IMR-90 (cell line): ENCODE measurements around the gene GSN. TPM values are rescaled to one million over a fixed set of nuclear protein-coding genes. Genes with fewer than 3 reads are reported as not detected.

ENCODE experiments used
- ATAC-seq: fragments of 200-7000 bp; cut with Tn5 transposase; 2 replicates; pipeline ENCODE4 v1.9.1; 2020; ENCODE audit warnings: low read depth, mild to moderate bottlenecking, moderate library complexity
- BruUV-seq: library from RNA; stranded (reverse); fragments of 400-500 nt; replicated peaks from 2 replicates; lab custom pipeline; 2021; lab: Mats Ljungman, UMichigan
- CTCF ChIA-PET: fragments of 300-600 bp; formaldehyde crosslinking; extraction: SDS; loops from one replicate; lab custom pipeline; 2021; ENCODE audit warnings: antibody characterized with exemption; lab: Yijun Ruan, JAX
- POLR2A ChIA-PET: fragments of 300-600 bp; sonication (Branson Sonifier 250); formaldehyde crosslinking; loops from one replicate; lab custom pipeline; 2022; ENCODE audit warnings: antibody characterized with exemption; ENCODE audit not compliant: unreplicated experiment; lab: Charles Lee
- DNase-seq: peaks from one replicate; pipeline ENCODE4 v3.0.0; 2013
- H2AFZ ChIP-seq: replicated peaks from 2 replicates; pipeline ENCODE3; 2013; ENCODE audit warnings: low read length, mild to moderate bottlenecking; ENCODE audit not compliant: poor library complexity
- H2AK5ac ChIP-seq: 2 replicates; pipeline ENCODE4 v1.6.1; 2013; ENCODE audit warnings: low read depth, low read length, inconsistent platforms
- H2AK9ac ChIP-seq: replicated peaks from 2 replicates; pipeline ENCODE3; 2013; ENCODE audit warnings: mild to moderate bottlenecking, low read depth, low read length, moderate library complexity; ENCODE audit not compliant: poor library complexity
- H2BK120ac ChIP-seq: 2 replicates; pipeline ENCODE4 v1.6.1; 2013; ENCODE audit warnings: low read depth, low read length, inconsistent platforms
- H2BK15ac ChIP-seq: 3 replicates; pipeline ENCODE4 v1.6.1; 2013; ENCODE audit warnings: low read depth, low read length, inconsistent platforms
- H2BK20ac ChIP-seq: 2 replicates; pipeline ENCODE4 v1.6.1; 2013; ENCODE audit warnings: low read depth, mild to moderate bottlenecking, inconsistent platforms, low read length, moderate library complexity
- H2BK5ac ChIP-seq: 2 replicates; pipeline ENCODE4 v1.6.1; 2013; ENCODE audit warnings: mild to moderate bottlenecking, low read depth, low read length, inconsistent platforms; ENCODE audit not compliant: poor library complexity, severe bottlenecking
- H3K14ac ChIP-seq: replicated peaks from 2 replicates; pipeline ENCODE4 v1.6.1; 2013; ENCODE audit warnings: low read depth, low read length, inconsistent platforms
- H3K18ac ChIP-seq: 2 replicates; pipeline ENCODE4 v1.6.1; 2013; ENCODE audit warnings: low read depth, low read length, control low read depth
- H3K23ac ChIP-seq: 2 replicates; pipeline ENCODE4 v1.6.1; 2013; ENCODE audit warnings: low read depth, low read length, inconsistent platforms
- H3K27ac ChIP-seq: 2 replicates; pipeline ENCODE4 v1.5.1; 2013; ENCODE audit warnings: mild to moderate bottlenecking, control low read depth, low read length; ENCODE audit not compliant: insufficient read depth
- H3K27me3 ChIP-seq: 2 replicates; pipeline ENCODE4 v1.6.1; 2013; ENCODE audit warnings: low read length; ENCODE audit not compliant: control insufficient read depth, insufficient read depth
- H3K36me3 ChIP-seq: 2 replicates; pipeline ENCODE4 v1.6.1; 2013; ENCODE audit warnings: low read length, mixed read lengths; ENCODE audit not compliant: control insufficient read depth, insufficient read depth
- H3K4ac ChIP-seq: 2 replicates; pipeline ENCODE4 v1.6.1; 2013; ENCODE audit warnings: low read depth, low read length, inconsistent platforms
- H3K4me1 ChIP-seq: 2 replicates; pipeline ENCODE4 v1.6.1; 2013; ENCODE audit warnings: low read length, mixed read lengths; ENCODE audit not compliant: control insufficient read depth, insufficient read depth
- H3K4me2 ChIP-seq: 2 replicates; pipeline ENCODE4 v1.6.1; 2013; ENCODE audit warnings: low read depth, mild to moderate bottlenecking, control low read depth, low read length, moderate library complexity
- H3K4me3 ChIP-seq: 2 replicates; pipeline ENCODE4 v1.5.1; 2013; ENCODE audit warnings: low read depth, mild to moderate bottlenecking, control low read depth, low read length, moderate library complexity; ENCODE audit not compliant: insufficient read depth
- H3K56ac ChIP-seq: 2 replicates; pipeline ENCODE4 v1.6.1; 2013; ENCODE audit warnings: low read length, inconsistent platforms; ENCODE audit not compliant: insufficient read depth; ENCODE audit errors: extremely low read depth
- H3K79me1 ChIP-seq, 2 experiments: 2 replicates each; pipeline ENCODE4 v1.6.1; 2013; ENCODE audit warnings: low read length in 2 of 2, inconsistent platforms in 1 of 2, low read depth in 1 of 2
- H3K9ac ChIP-seq: 2 replicates; pipeline ENCODE4 v1.6.1; 2013; ENCODE audit warnings: low read depth, low read length, control low read depth
- H3K9me1 ChIP-seq: 2 replicates; pipeline ENCODE4 v1.6.1; 2013; ENCODE audit warnings: low read length, inconsistent platforms; ENCODE audit not compliant: insufficient read depth
- H3K9me3 ChIP-seq: 2 replicates; pipeline ENCODE4 v1.6.1; 2013; ENCODE audit warnings: low read length; ENCODE audit not compliant: control insufficient read depth, insufficient read depth
- H4K20me1 ChIP-seq: 2 replicates; pipeline ENCODE4 v1.6.1; 2013; ENCODE audit warnings: low read length, inconsistent platforms; ENCODE audit not compliant: insufficient read depth
- H4K5ac ChIP-seq: 2 replicates; pipeline ENCODE4 v1.6.1; 2013; ENCODE audit warnings: mild to moderate bottlenecking, low read depth, low read length, control low read depth
- H4K8ac ChIP-seq, 2 experiments: 2 replicates each; pipeline ENCODE4 v1.6.1; 2013; ENCODE audit warnings: low read depth in 2 of 2, low read length in 2 of 2, control low read depth in 1 of 2, inconsistent platforms in 1 of 2
- H4K91ac ChIP-seq: 2 replicates; pipeline ENCODE4 v1.6.1; 2013; ENCODE audit warnings: low read depth, low read length, inconsistent platforms; ENCODE audit not compliant: insufficient read depth
- MXI1 ChIP-seq: IDR thresholded peaks from 2 replicates; pipeline ENCODE4 v1.6.1; 2012; ENCODE audit warnings: low read depth, mild to moderate bottlenecking, low read length, moderate library complexity, borderline replicate concordance
- POLR2A ChIP-seq: IDR thresholded peaks from 2 replicates; pipeline ENCODE4 v1.6.1; 2012; ENCODE audit warnings: mild to moderate bottlenecking, low read depth, low read length
- RCOR1 ChIP-seq: IDR thresholded peaks from 2 replicates; pipeline ENCODE4 v1.6.1; 2012; ENCODE audit warnings: mild to moderate bottlenecking, low read length, improper control_type of control experiment; ENCODE audit not compliant: insufficient replicate concordance
- SMC3 ChIP-seq: fragments of 150-350 bp; IDR thresholded peaks from 2 replicates; pipeline ENCODE4 v1.6.1; 2016; ENCODE audit warnings: low read depth, mild to moderate bottlenecking, antibody characterized with exemption, low read length, moderate library complexity
- WGBS, 2 experiments: methylation state at CpG; one replicate each; pipeline versions ENCODE4 v1.1.5 to v1.1.7; 2013; ENCODE audit warnings: missing lambda C conversion rate in 2 of 2; ENCODE audit not compliant: insufficient read length in 1 of 2; ENCODE audit errors: extremely low coverage in 2 of 2; 5-methylcytosine and 5-hydroxymethylcytosine counted together
- dilution Hi-C: fragments of 300-500 bp; cut with HindIII; formaldehyde crosslinking; loops from one replicate; pipeline ENCODE4 v1.14.3; 2018; ENCODE audit warnings: low sequenced_read_pairs; ENCODE audit not compliant: unreplicated experiment
- in situ Hi-C: fragments of 300-500 bp; cut with MboI; formaldehyde crosslinking; loops from 3 replicates; pipeline ENCODE4 v1.14.3; 2019; ENCODE audit warnings: low sequenced_read_pairs, inconsistent platforms, mixed read lengths
- intact Hi-C: fragments of 100-400 bp; cut with micrococcal nuclease; formaldehyde crosslinking; loops from 2 replicates; pipeline ENCODE4 v1.10.0; 2022
- polyA plus RNA-seq, 3 experiments: library from polyadenylated mRNA; depleted of rRNA; stranded (reverse); fragments of >200 nt; gene quantifications; 2 replicates each; pipeline ENCODE4 v1.2.3, GENCODE V29; 2012; ENCODE audit warnings: low replicate concordance in 1 of 3
- total RNA-seq: library from RNA; depleted of rRNA; stranded (reverse); fragments of >200 nt; gene quantifications from 2 replicates; pipeline ENCODE4 v1.2.3, GENCODE V29; 2012
- TF ChIP-seq, protein P1 (sequence below): conservative IDR thresholded peaks from 2 replicates; pipeline ENCODE4 v1.5.1; 2012; ENCODE audit warnings: mild to moderate bottlenecking, low read depth, low read length, improper control_type of control experiment
- TF ChIP-seq, protein P2 (sequence below): fragments of 150-350 bp; IDR thresholded peaks from 2 replicates; pipeline ENCODE4 v1.6.1; 2016; ENCODE audit warnings: low read depth, mild to moderate bottlenecking, low read length, moderate library complexity, borderline replicate concordance

The GSN gene
- total and polyA plus RNA-seq, 2 of the 4 experiments (the other 2 are of a cell fraction): 495 to 547 TPM

DNA sequence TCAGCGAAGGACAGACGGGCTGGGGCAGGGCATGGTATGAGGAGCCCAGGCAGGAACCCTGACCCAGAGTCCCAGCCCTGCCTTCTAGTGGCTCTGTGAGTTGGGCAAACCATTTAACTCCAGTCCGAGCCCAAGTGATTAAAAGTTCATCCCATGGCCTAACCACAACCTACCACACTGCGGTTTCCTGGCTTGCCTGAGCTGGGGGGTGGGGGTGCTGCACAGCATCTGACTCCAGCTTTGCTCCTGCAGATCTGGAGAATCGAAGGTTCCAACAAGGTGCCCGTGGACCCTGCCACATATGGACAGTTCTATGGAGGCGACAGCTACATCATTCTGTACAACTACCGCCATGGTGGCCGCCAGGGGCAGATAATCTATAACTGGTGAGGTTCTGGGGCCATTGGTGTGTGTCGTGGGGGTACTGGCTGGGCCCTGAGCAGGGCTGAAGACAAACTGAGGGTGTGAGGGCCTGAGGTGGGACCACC, 53.1 kb downstream of the GSN start:
- Histone ChIP-seq H3K9me1 (peaks cover 27% of the 10 kb centered on the region), H3K18ac (peak overlapping the region; percentile 64), H2BK5ac (peak overlapping the region; percentile 87), H2AFZ (no peak overlapping the region), H3K14ac (peak overlapping the region; percentile 65; the same call in 1 of the 2 replicates), H3K4me2 (no peak overlapping the region), H3K56ac (no peak overlapping the region; the same call in 1 of the 2 replicates), H3K4me3 (no peak overlapping the region), H2BK15ac (peak overlapping the region; percentile 87; the same call in 2 of the 3 replicates), H3K36me3 (peaks cover 69% of the 10 kb centered on the region), H3K9me3 (no peaks in the 10 kb centered on the region), H4K91ac (peak overlapping the region; percentile 85), H3K9ac (no peak overlapping the region), H3K4ac (peak overlapping the region; percentile 88), H3K27me3 (no peaks in the 10 kb centered on the region), H2AK5ac (peak overlapping the region; percentile 94), H3K4me1 (peaks cover 13% of the 10 kb centered on the region), H4K20me1 (no peaks in the 10 kb centered on the region), H3K79me1 (peaks cover 15 to 42% of the 10 kb centered on the region in 2 experiments), H4K8ac (peak overlapping the region; percentile 55 to 70), H2BK120ac (peak overlapping the region; percentile 82), H2BK20ac (peak overlapping the region; percentile 45), H2AK9ac (peak overlapping the region; percentile 83), H3K23ac (peak overlapping the region; percentile 63; the same call in 1 of the 2 replicates), H4K5ac (peak overlapping the region; percentile 82), H3K27ac (peak overlapping the region; percentile 48)
- in situ Hi-C loops: loop anchor here (5.0 kb wide), 1 partner anchor 76 kb away; no protein-coding TSS in a partner anchor
- DNase-seq (no peak), ATAC-seq (no peak)
- intact Hi-C loops: loop anchor here (2.0 kb wide), 1 partner anchor 42 kb away; no protein-coding TSS in a partner anchor
- POLR2A ChIA-PET: interaction anchor here (0.6 kb wide), 1 partner anchor 18 kb away, joined by 3 read pairs; no protein-coding TSS in a partner anchor
- no TSS peak for BruUV-seq
- CTCF ChIA-PET: interaction anchor here (0.6 to 2.4 kb wide), 9 partner anchors 10 to 119 kb away, joined by 3 to 26 read pairs (median 7); no protein-coding TSS in a partner anchor
- dilution Hi-C loops: no loop called here
- no CpG with 5 or more reads among the region's 10 CpGs for WGBS, 2 experiments
- TF ChIP-seq RCOR1 (no peak), POLR2A (no peak), SMC3 (no peak), MXI1 (no peak)
- TF ChIP-seq, protein P1, sequence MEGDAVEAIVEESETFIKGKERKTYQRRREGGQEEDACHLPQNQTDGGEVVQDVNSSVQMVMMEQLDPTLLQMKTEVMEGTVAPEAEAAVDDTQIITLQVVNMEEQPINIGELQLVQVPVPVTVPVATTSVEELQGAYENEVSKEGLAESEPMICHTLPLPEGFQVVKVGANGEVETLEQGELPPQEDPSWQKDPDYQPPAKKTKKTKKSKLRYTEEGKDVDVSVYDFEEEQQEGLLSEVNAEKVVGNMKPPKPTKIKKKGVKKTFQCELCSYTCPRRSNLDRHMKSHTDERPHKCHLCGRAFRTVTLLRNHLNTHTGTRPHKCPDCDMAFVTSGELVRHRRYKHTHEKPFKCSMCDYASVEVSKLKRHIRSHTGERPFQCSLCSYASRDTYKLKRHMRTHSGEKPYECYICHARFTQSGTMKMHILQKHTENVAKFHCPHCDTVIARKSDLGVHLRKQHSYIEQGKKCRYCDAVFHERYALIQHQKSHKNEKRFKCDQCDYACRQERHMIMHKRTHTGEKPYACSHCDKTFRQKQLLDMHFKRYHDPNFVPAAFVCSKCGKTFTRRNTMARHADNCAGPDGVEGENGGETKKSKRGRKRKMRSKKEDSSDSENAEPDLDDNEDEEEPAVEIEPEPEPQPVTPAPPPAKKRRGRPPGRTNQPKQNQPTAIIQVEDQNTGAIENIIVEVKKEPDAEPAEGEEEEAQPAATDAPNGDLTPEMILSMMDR: no peak
- TF ChIP-seq, protein P2, sequence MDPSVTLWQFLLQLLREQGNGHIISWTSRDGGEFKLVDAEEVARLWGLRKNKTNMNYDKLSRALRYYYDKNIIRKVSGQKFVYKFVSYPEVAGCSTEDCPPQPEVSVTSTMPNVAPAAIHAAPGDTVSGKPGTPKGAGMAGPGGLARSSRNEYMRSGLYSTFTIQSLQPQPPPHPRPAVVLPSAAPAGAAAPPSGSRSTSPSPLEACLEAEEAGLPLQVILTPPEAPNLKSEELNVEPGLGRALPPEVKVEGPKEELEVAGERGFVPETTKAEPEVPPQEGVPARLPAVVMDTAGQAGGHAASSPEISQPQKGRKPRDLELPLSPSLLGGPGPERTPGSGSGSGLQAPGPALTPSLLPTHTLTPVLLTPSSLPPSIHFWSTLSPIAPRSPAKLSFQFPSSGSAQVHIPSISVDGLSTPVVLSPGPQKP: no peak
